Measurements from ENCODE around the gene EPS15. TPM values are rescaled to one million over a fixed set of nuclear protein-coding genes. Genes with fewer than 3 reads are reported as not detected.
"Not testable (repeated sequence)": the region's sequence is repeated elsewhere in the genome, so short reads cannot be mapped to it uniquely, and the experiment has no call there.

The EPS15 gene
- total RNA-seq, 1 donor from 2014 or later: 41.6 TPM

- H3K4me3 Mint-ChIP-seq: no peak overlapping the region
- no peak for DNase-seq (ENCODE audit: low read depth, low spot score)
- no peaks in the 10 kb centered on the region for H3K9me3 Mint-ChIP-seq
- H3K27me3 Mint-ChIP-seq (ENCODE audit: low read depth): no peaks in the 10 kb centered on the region
- H3K36me3 Mint-ChIP-seq (ENCODE audit: low read depth): no peaks in the 10 kb centered on the region
- peaks cover 9% of the 10 kb centered on the region for H3K4me1 Mint-ChIP-seq
- TF ChIP-seq CTCF (conservative IDR thresholded peaks at IDR 0.05): no peak
- no peak overlapping the region for H3K27ac Mint-ChIP-seq (ENCODE audit: unreplicated experiment)
Observed at GRCh38 chr1:51532853-51533252, 13.8 kb upstream of the EPS15 start.

GRCh38 chr1:51530447-51530846 lies 11.4 kb upstream of the EPS15 start:
- not testable (repeated sequence) for H3K36me3 Mint-ChIP-seq (ENCODE audit: low read depth); H3K27me3 Mint-ChIP-seq (ENCODE audit: low read depth); H3K27ac Mint-ChIP-seq (ENCODE audit: unreplicated experiment); H3K4me3 Mint-ChIP-seq; H3K9me3 Mint-ChIP-seq; DNase-seq (ENCODE audit: low read depth, low spot score)
- H3K4me1 Mint-ChIP-seq: peaks cover 11% of the 10 kb centered on the region

GRCh38 chr1:51527144-51527543 lies 8.1 kb upstream of the EPS15 start:
- DNase-seq (ENCODE audit: low read depth, low spot score): no peak
- Mint-ChIP-seq H3K4me3 (no peak overlapping the region), H3K4me1 (peaks cover 14% of the 10 kb centered on the region), H3K9me3 (no peaks in the 10 kb centered on the region), H3K27ac (ENCODE audit: unreplicated experiment) (no peak overlapping the region), H3K27me3 (ENCODE audit: low read depth) (no peaks in the 10 kb centered on the region), H3K36me3 (ENCODE audit: low read depth) (no peaks in the 10 kb centered on the region)
- TF ChIP-seq CTCF (conservative IDR thresholded peaks at IDR 0.05): no peak

GRCh38 chr1:51526248-51526647 lies 7.2 kb upstream of the EPS15 start:
- DNase-seq (ENCODE audit: low read depth, low spot score): no peak
- no peak for TF ChIP-seq CTCF (conservative IDR thresholded peaks at IDR 0.05)
- no peaks in the 10 kb centered on the region for H3K9me3 Mint-ChIP-seq
- no peak overlapping the region for H3K27ac Mint-ChIP-seq (ENCODE audit: unreplicated experiment)
- no peaks in the 10 kb centered on the region for H3K36me3 Mint-ChIP-seq (ENCODE audit: low read depth)
- H3K4me1 Mint-ChIP-seq: peaks cover 16% of the 10 kb centered on the region
- H3K4me3 Mint-ChIP-seq: no peak overlapping the region
- H3K27me3 Mint-ChIP-seq (ENCODE audit: low read depth): no peaks in the 10 kb centered on the region

- Mint-ChIP-seq H3K27ac (ENCODE audit: unreplicated experiment) (no peak overlapping the region), H3K9me3 (no peaks in the 10 kb centered on the region), H3K27me3 (ENCODE audit: low read depth) (no peaks in the 10 kb centered on the region), H3K4me3 (no peak overlapping the region), H3K4me1 (peaks cover 24% of the 10 kb centered on the region), H3K36me3 (ENCODE audit: low read depth) (no peaks in the 10 kb centered on the region)
- no peak for TF ChIP-seq CTCF (conservative IDR thresholded peaks at IDR 0.05)
- DNase-seq (ENCODE audit: low read depth, low spot score): no peak
Observed at GRCh38 chr1:51525295-51525694, 6.2 kb upstream of the EPS15 start.

- Mint-ChIP-seq H3K36me3 (ENCODE audit: low read depth) (no peaks in the 10 kb centered on the region), H3K27ac (ENCODE audit: unreplicated experiment) (no peak overlapping the region), H3K4me3 (no peak overlapping the region), H3K27me3 (ENCODE audit: low read depth) (no peaks in the 10 kb centered on the region), H3K9me3 (no peaks in the 10 kb centered on the region), H3K4me1 (peaks cover 25% of the 10 kb centered on the region)
- DNase-seq (ENCODE audit: low read depth, low spot score): no peak
- no peak for TF ChIP-seq CTCF (conservative IDR thresholded peaks at IDR 0.05)
Observed at GRCh38 chr1:51524817-51525216, 5.8 kb upstream of the EPS15 start.

Measured in neural crest cell (in vitro differentiated cells).